HFFc6 (cell line): ENCODE measurements around the gene GALNT2. TPM values are rescaled to one million over a fixed set of nuclear protein-coding genes. Genes with fewer than 3 reads are reported as not detected.

ENCODE experiments used
- DNase-seq: peaks from one replicate; pipeline ENCODE4 v3.0.0-alpha.2; 2018
- H3K27ac Mint-ChIP-seq: 2 replicates; pipeline ENCODE4 v1.8.0; 2020; ENCODE audit warnings: mild to moderate bottlenecking, mixed read lengths
- H3K27me3 Mint-ChIP-seq: 2 replicates; pipeline ENCODE4 v1.8.0; 2021; ENCODE audit warnings: mild to moderate bottlenecking, moderate library complexity, mixed read lengths; ENCODE audit not compliant: insufficient read depth
- H3K36me3 Mint-ChIP-seq: 2 replicates; pipeline ENCODE4 v1.8.0; 2021; ENCODE audit warnings: low read depth, mixed read lengths
- H3K4me1 Mint-ChIP-seq: 2 replicates; pipeline ENCODE4 v1.8.0; 2020; ENCODE audit warnings: low read depth, mixed read lengths
- H3K4me3 Mint-ChIP-seq: 2 replicates; pipeline ENCODE4 v1.8.0; 2020; ENCODE audit warnings: mild to moderate bottlenecking, moderate library complexity, mixed read lengths
- H3K9me3 Mint-ChIP-seq: 2 replicates; pipeline ENCODE4 v1.8.0; 2020; ENCODE audit warnings: mild to moderate bottlenecking, mixed read lengths
- total RNA-seq, 6 experiments: library from RNA; stranded (reverse); fragmentation: NEBNext Ultra II Directional; extraction: Animal tissue kit (Norgen Biotek cat#: 25700); gene quantifications; 2 replicates in 1 of 6; 3 replicates in 5 of 6; pipeline ENCODE4 v1.2.3, GENCODE V29; 2021
- TF ChIP-seq, protein P1 (sequence below): fragments of 200-600 bp; sonication (generic); IDR thresholded peaks from 2 replicates; pipeline ENCODE4 v1.5.0; 2021; ENCODE audit warnings: antibody characterized with exemption, mild to moderate bottlenecking

The GALNT2 gene
- total RNA-seq, 6 experiments from 2014 or later = 174 to 194 (median 181) TPM

DNA sequence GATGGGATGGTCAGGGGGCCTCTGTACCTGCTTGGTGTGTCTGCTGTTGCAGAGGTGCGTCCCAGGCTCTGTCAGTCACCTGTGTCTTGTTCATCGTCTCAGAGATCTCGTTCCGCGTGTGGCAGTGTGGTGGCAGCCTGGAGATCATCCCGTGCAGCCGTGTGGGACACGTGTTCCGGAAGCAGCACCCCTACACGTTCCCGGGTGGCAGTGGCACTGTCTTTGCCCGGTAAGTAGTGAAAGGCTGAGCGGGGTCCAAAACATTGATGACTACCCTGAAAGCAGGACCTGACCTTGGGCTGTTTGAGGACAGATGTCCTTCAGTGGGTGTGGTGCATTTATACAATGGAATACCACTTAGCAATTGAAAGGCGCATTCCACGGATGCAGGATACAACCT lies 188.1 kb downstream of the GALNT2 start:
- TF ChIP-seq, protein P1, sequence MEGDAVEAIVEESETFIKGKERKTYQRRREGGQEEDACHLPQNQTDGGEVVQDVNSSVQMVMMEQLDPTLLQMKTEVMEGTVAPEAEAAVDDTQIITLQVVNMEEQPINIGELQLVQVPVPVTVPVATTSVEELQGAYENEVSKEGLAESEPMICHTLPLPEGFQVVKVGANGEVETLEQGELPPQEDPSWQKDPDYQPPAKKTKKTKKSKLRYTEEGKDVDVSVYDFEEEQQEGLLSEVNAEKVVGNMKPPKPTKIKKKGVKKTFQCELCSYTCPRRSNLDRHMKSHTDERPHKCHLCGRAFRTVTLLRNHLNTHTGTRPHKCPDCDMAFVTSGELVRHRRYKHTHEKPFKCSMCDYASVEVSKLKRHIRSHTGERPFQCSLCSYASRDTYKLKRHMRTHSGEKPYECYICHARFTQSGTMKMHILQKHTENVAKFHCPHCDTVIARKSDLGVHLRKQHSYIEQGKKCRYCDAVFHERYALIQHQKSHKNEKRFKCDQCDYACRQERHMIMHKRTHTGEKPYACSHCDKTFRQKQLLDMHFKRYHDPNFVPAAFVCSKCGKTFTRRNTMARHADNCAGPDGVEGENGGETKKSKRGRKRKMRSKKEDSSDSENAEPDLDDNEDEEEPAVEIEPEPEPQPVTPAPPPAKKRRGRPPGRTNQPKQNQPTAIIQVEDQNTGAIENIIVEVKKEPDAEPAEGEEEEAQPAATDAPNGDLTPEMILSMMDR = no peak
- H3K4me1 Mint-ChIP-seq = no peaks in the 10 kb centered on the region
- H3K9me3 Mint-ChIP-seq = no peaks in the 10 kb centered on the region; the same call in 1 of the 2 replicates
- no peak for DNase-seq
- H3K27ac Mint-ChIP-seq = no peak overlapping the region
- H3K36me3 Mint-ChIP-seq = peaks cover 47% of the 10 kb centered on the region
- peaks cover 2% of the 10 kb centered on the region; the same call in 1 of the 2 replicates for H3K27me3 Mint-ChIP-seq
- no peak overlapping the region for H3K4me3 Mint-ChIP-seq

DNA sequence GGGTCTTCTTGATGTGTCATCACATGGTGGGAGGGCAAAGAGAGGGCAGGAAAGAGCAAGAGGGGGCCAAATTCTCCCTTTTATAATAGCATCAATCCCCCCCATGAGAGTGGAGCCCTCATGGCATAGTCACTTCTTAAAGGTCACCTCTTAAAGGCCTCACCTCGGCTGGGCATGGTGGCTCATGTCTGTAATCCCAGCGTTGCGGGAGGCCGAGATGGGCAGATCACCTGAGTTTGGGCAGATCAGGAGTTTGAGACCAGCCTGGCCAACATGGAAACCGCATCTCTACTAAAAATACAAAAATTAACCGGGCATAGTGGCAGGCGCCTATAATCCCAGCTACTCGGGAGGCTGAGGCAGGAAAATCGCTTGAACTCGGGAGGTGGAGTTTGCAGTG lies 189.0 kb downstream of the GALNT2 start:
- H3K4me3 Mint-ChIP-seq = no peak overlapping the region

DNA sequence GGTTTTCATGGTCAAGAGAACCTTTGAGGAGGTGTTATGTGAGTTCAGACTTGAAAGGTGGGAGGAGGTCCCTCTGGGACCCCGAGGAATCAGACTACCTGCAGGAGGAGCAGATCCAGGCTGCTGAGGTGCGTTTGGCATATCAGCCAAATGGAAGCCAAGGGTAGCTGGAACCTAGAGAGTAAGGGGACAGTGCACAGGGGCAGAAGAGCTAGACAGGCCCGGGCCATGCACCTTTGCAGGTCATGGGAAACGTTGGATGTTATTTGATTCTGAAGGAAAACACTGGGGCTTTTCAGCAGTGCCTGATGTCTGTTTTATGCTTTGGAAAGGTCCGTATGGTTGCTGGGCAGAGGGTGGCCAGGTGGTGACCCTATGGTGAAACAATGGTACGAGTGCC lies 189.9 kb downstream of the GALNT2 start:
- Mint-ChIP-seq H3K4me1 (no peaks in the 10 kb centered on the region), H3K4me3 (no peak overlapping the region), H3K36me3 (peaks cover 36% of the 10 kb centered on the region), H3K27ac (no peak overlapping the region; the same call in 1 of the 2 replicates), H3K27me3 (peaks cover 2% of the 10 kb centered on the region; the same call in 1 of the 2 replicates), H3K9me3 (no peaks in the 10 kb centered on the region; the same call in 1 of the 2 replicates)
- TF ChIP-seq, protein P1 = no peak
- DNase-seq = no peak

More for the DNA sequence above, 189.0 kb downstream of the GALNT2 start:
- H3K27ac Mint-ChIP-seq = no peak overlapping the region
- DNase-seq = no peak
- TF ChIP-seq, protein P1 = no peak
- no peaks in the 10 kb centered on the region for H3K4me1 Mint-ChIP-seq
- H3K27me3 Mint-ChIP-seq = peaks cover 2% of the 10 kb centered on the region; the same call in 1 of the 2 replicates
- peaks cover 43% of the 10 kb centered on the region for H3K36me3 Mint-ChIP-seq
- no peaks in the 10 kb centered on the region; the same call in 1 of the 2 replicates for H3K9me3 Mint-ChIP-seq

DNA sequence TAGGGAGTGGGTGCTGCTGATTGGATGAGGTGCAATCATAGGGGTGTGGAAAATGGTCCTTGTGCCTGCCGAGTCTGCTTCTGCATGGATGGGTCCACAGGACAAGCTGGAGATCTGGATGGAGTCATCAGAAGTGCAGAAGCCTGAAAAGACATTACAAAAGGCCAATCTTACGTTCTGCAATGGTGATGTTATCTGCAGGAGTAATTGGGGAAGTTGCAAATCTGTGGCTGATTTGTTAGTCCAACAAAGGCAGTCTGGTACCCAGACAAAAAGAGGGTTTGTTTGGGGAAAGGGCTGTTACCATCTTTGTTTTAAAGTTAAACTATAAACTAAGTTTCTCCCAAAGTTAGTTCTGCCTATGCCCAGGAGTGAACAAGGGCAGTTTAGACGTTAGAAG lies 192.6 kb downstream of the GALNT2 start:
- DNase-seq = no peak
- TF ChIP-seq, protein P1 = no peak
- Mint-ChIP-seq H3K36me3 (peaks cover 24% of the 10 kb centered on the region), H3K4me1 (no peaks in the 10 kb centered on the region), H3K9me3 (no peaks in the 10 kb centered on the region; the same call in 1 of the 2 replicates), H3K27me3 (peaks cover 2% of the 10 kb centered on the region; the same call in 1 of the 2 replicates), H3K27ac (no peak overlapping the region), H3K4me3 (no peak overlapping the region)

DNA sequence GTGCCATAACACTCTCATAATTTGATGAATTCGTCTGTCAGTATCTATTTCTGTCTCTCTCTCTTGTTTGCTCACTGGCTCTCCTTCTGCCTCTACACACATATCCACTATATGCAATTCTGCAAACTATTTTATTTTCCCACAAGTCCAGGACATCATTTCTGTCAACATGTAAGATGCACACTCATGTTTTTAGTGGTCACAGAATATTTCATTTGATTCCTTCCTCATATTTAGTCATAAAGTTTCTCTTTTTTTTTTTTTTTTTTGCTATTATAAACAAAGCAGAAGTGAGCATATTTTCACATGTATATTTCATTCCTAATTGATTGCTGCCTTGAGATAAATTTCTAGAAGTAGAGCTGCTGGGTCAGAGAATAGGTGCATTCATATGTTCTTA lies 193.8 kb downstream of the GALNT2 start:
- peaks cover 2% of the 10 kb centered on the region; the same call in 1 of the 2 replicates for H3K27me3 Mint-ChIP-seq
- H3K27ac Mint-ChIP-seq = no peak overlapping the region
- DNase-seq = no peak
- peaks cover 12% of the 10 kb centered on the region; the same call in 1 of the 2 replicates for H3K36me3 Mint-ChIP-seq
- no peak overlapping the region for H3K4me3 Mint-ChIP-seq
- TF ChIP-seq, protein P1 = no peak
- no peaks in the 10 kb centered on the region; the same call in 1 of the 2 replicates for H3K9me3 Mint-ChIP-seq
- no peaks in the 10 kb centered on the region for H3K4me1 Mint-ChIP-seq
